ENCODE results near the gene SEC24D. TPM values are rescaled to one million over a fixed set of nuclear protein-coding genes. Genes with fewer than 3 reads are reported as not detected.

Gene SEC24D
- total and polyA plus RNA-seq, 2 donors (not counting 3 experiments of a cell fraction or from before 2014, with no cell fraction given), result 81.5 to 127 TPM

DNA sequence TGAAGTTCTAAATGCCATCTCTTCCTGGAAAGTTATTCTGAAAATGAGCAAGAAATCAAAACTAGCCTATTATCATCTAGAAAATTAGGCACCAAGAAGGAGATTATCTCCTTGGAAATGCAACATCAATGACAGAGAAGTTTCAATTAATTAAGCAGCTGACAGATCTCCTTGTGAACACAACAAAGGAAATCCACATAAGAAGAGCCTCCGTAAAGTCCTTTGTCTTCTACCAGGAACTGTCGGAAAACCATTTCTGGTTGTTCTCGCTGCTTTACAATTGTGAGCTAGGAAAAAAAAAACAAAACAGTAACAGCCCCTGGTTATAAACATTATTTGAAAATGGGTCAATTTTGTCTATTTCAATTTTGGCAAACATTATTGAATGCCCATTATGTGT, 112.6 kb downstream of the SEC24D start:
- no peaks in the 10 kb centered on the region for H3K9me3 ChIP-seq (replicated peaks; ENCODE audit: control insufficient read depth, insufficient read depth, low read length)
- dilution Hi-C loops (cut with MboI; ENCODE audit: extremely low pct_ligation_motif_present, low sequenced_read_pairs), result no loop called here

More for the DNA sequence above, 112.6 kb downstream of the SEC24D start:
- Histone ChIP-seq H4K20me1 (replicated peaks; ENCODE audit: control insufficient read depth, extremely low read depth, insufficient read depth, low read length) (no peaks in the 10 kb centered on the region), H3K4me3 (replicated peaks in 1 of 3; ENCODE audit: insufficient read depth in 1 of 3, low read depth in 1 of 3, low read length in 3 of 3) (no peak overlapping the region), H3K27ac (ENCODE audit: insufficient read depth, low read depth, low read length) (no peak overlapping the region), H3K9me1 (replicated peaks; ENCODE audit: control insufficient read depth, extremely low read depth, insufficient read depth, low read length) (no peaks in the 10 kb centered on the region), H3K9ac (replicated peaks; ENCODE audit: extremely low read depth, insufficient read depth, low read length) (no peak overlapping the region), H3K79me2 (ENCODE audit: control insufficient read depth, insufficient read depth, low read length) (no peaks in the 10 kb centered on the region), H3K4me1 (ENCODE audit: control insufficient read depth, extremely low read depth, insufficient read depth, low read length) (no peaks in the 10 kb centered on the region), H3K36me3 (ENCODE audit: control insufficient read depth in 2 of 2, extremely low read depth in 1 of 2, insufficient read depth in 2 of 2, low read length in 2 of 2) (peaks cover 22 to 48% of the 10 kb centered on the region in 2 experiments), H3K4me2 (ENCODE audit: insufficient read depth, low read length) (no peak overlapping the region), H2AFZ (ENCODE audit: low read depth, low read length) (no peak overlapping the region), H3K27me3 (ENCODE audit: control insufficient read depth in 2 of 2, insufficient read depth in 2 of 2, low read length in 2 of 2) (no peaks in the 10 kb centered on the region)
- DNase-seq (ENCODE audit: low read depth, low spot score), result no peak
- TF ChIP-seq FOS (IDR thresholded peaks at IDR 0.05; ENCODE audit: borderline replicate concordance, insufficient read depth, low read length) (no peak), JUN (IDR thresholded peaks at IDR 0.05; ENCODE audit: borderline replicate concordance, insufficient read depth, insufficient read length, low read depth) (no peak), POLR2AphosphoS5 (IDR thresholded peaks at IDR 0.05; ENCODE audit: insufficient read depth, low read depth, low read length) (no peak), GATA2 (IDR thresholded peaks at IDR 0.05; ENCODE audit: insufficient read depth, insufficient read length, low read depth, low read length) (no peak), MYC (IDR thresholded peaks at IDR 0.05; ENCODE audit: low read depth, low read length) (no peak), POLR2A (IDR thresholded peaks at IDR 0.05; ENCODE audit: low read depth, low read length) (no peak), EZH2 (IDR thresholded peaks at IDR 0.05; ENCODE audit: borderline replicate concordance, low read depth, low read length, severe bottlenecking) (no peak)
- TF ChIP-seq, protein P1, sequence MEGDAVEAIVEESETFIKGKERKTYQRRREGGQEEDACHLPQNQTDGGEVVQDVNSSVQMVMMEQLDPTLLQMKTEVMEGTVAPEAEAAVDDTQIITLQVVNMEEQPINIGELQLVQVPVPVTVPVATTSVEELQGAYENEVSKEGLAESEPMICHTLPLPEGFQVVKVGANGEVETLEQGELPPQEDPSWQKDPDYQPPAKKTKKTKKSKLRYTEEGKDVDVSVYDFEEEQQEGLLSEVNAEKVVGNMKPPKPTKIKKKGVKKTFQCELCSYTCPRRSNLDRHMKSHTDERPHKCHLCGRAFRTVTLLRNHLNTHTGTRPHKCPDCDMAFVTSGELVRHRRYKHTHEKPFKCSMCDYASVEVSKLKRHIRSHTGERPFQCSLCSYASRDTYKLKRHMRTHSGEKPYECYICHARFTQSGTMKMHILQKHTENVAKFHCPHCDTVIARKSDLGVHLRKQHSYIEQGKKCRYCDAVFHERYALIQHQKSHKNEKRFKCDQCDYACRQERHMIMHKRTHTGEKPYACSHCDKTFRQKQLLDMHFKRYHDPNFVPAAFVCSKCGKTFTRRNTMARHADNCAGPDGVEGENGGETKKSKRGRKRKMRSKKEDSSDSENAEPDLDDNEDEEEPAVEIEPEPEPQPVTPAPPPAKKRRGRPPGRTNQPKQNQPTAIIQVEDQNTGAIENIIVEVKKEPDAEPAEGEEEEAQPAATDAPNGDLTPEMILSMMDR (IDR thresholded peaks at IDR 0.05; ENCODE audit: extremely low read depth in 1 of 2, insufficient read depth in 1 of 2, low read depth in 1 of 2, low read length in 2 of 2), result no peak
- TF ChIP-seq, protein P2, sequence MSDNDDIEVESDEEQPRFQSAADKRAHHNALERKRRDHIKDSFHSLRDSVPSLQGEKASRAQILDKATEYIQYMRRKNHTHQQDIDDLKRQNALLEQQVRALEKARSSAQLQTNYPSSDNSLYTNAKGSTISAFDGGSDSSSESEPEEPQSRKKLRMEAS (IDR thresholded peaks at IDR 0.05; ENCODE audit: insufficient read depth, insufficient read length), result no peak
- ChIA-PET POLR2A (no interaction called here), CTCF (interaction anchor here (1.9 kb wide), 1 partner anchor 10 kb away, joined by 6 read pairs; no protein-coding TSS in a partner anchor)
- no TSS peak for BruUV-seq (replicated peaks)
- intact Hi-C loops (cut with micrococcal nuclease), result no loop called here
- no peak for FAIRE-seq
